Neural cell (in vitro differentiated cells): ENCODE results near the gene WNK2. TPM values are rescaled to one million over a fixed set of nuclear protein-coding genes. Genes with fewer than 3 reads are reported as not detected.

Source experiments
- H2AFZ ChIP-seq: fragments of 200-600, 300-800 bp; sonication (generic), shearing (Covaris generic); 2 replicates; pipeline ENCODE4 v1.6.0; 2014; ENCODE audit warnings: low read depth, mild to moderate bottlenecking, antibody characterized with exemption, low read length, moderate library complexity
- H3F3A ChIP-seq: fragments of 200-600 bp; shearing (Covaris generic); 2 replicates; pipeline ENCODE4 v1.6.1; 2016; ENCODE audit warnings: mild to moderate bottlenecking, moderate library complexity, mixed read lengths, antibody characterized with exemption, low read length; ENCODE audit not compliant: insufficient read depth, poor library complexity, severe bottlenecking
- H3K27ac ChIP-seq: fragments of 200-600, 300-800 bp; sonication (generic), shearing (Covaris generic); 2 replicates; pipeline ENCODE4 v1.5.1; 2014; ENCODE audit warnings: mild to moderate bottlenecking, low read length, moderate library complexity
- H3K27me3 ChIP-seq: fragments of 300-800, 200-600 bp; sonication (generic), shearing (Covaris generic); 2 replicates; pipeline ENCODE4 v1.6.0; 2014; ENCODE audit warnings: mild to moderate bottlenecking, low read depth, low read length, moderate library complexity; ENCODE audit not compliant: insufficient read depth
- H3K36me3 ChIP-seq: fragments of 300-800, 200-600 bp; sonication (generic), shearing (Covaris generic); 2 replicates; pipeline ENCODE4 v1.5.1; 2014; ENCODE audit warnings: mild to moderate bottlenecking, antibody characterized with exemption, low read length, moderate library complexity; ENCODE audit not compliant: insufficient read depth
- H3K4me2 ChIP-seq: fragments of 300-800, 200-600 bp; sonication (generic), shearing (Covaris generic); 2 replicates; pipeline ENCODE4 v1.6.0; 2014; ENCODE audit warnings: mild to moderate bottlenecking, low read length
- H3K4me3 ChIP-seq: fragments of 300-800, 200-600 bp; sonication (generic), shearing (Covaris generic); 2 replicates; pipeline ENCODE4 v1.5.1; 2014; ENCODE audit warnings: mild to moderate bottlenecking, low read length, moderate library complexity
- H3K79me2 ChIP-seq: fragments of 200-600 bp; shearing (Covaris generic); replicated peaks from 2 replicates; pipeline ENCODE4 v1.6.0; 2014; ENCODE audit warnings: mild to moderate bottlenecking, low read length, moderate library complexity; ENCODE audit not compliant: insufficient read depth
- H3K9ac ChIP-seq: fragments of 300-800, 200-600 bp; sonication (generic), shearing (Covaris generic); 2 replicates; pipeline ENCODE4 v1.6.1; 2016; ENCODE audit warnings: mild to moderate bottlenecking, low read length, mixed read lengths
- H3K9me2 ChIP-seq: fragments of 200-600 bp; shearing (Covaris generic); 2 replicates; pipeline ENCODE4 v1.6.1; 2016; ENCODE audit warnings: mild to moderate bottlenecking, low read length, mixed read lengths; ENCODE audit not compliant: insufficient read depth
- H3K9me3 ChIP-seq: fragments of 200-600, 300-800 bp; sonication (generic), shearing (Covaris generic); 2 replicates; pipeline ENCODE4 v1.6.1; 2016; ENCODE audit warnings: mild to moderate bottlenecking, mixed run types, low read length, moderate library complexity, mixed read lengths
- H4K20me1 ChIP-seq: fragments of 200-600 bp; shearing (Covaris generic); 2 replicates; pipeline ENCODE4 v1.6.1; 2016; ENCODE audit warnings: mild to moderate bottlenecking, mixed run types; ENCODE audit not compliant: insufficient read depth
- CTCF ChIP-seq: fragments of 450-650 bp; IDR thresholded peaks from 2 replicates; pipeline ENCODE4 v1.5.1; 2014; ENCODE audit warnings: antibody characterized with exemption, mild to moderate bottlenecking, moderate library complexity; ENCODE audit not compliant: poor library complexity, severe bottlenecking
- EP300 ChIP-seq: fragments of 450-650 bp; conservative IDR thresholded peaks from 2 replicates; pipeline ENCODE4 v1.6.1; 2014; ENCODE audit warnings: antibody characterized with exemption, mild to moderate bottlenecking, moderate library complexity; ENCODE audit not compliant: poor library complexity, severe bottlenecking
- EZH2 ChIP-seq: fragments of 200-600, 300-800 bp; shearing (Covaris generic), sonication (generic); IDR thresholded peaks from 2 replicates; pipeline ENCODE4 v1.6.1; 2014; ENCODE audit warnings: antibody characterized with exemption, low read length, borderline replicate concordance, mild to moderate bottlenecking; ENCODE audit not compliant: insufficient read depth, poor library complexity, severe bottlenecking
- MXI1 ChIP-seq: fragments of 450-650 bp; conservative IDR thresholded peaks from 2 replicates; pipeline ENCODE4 v1.6.1; 2014; ENCODE audit warnings: antibody characterized with exemption, mild to moderate bottlenecking; ENCODE audit not compliant: poor library complexity, severe bottlenecking
- POLR2AphosphoS5 ChIP-seq: IDR thresholded peaks from 2 replicates; pipeline ENCODE4 v1.6.1; 2012
- RAD21 ChIP-seq: fragments of 450-650 bp; conservative IDR thresholded peaks from 2 replicates; pipeline ENCODE4 v1.6.1; 2014; ENCODE audit warnings: antibody characterized with exemption, mild to moderate bottlenecking, moderate library complexity
- REST ChIP-seq: IDR thresholded peaks from 2 replicates; pipeline ENCODE4 v1.6.1; 2012; ENCODE audit warnings: borderline replicate concordance
- SMC3 ChIP-seq: fragments of 450-650 bp; conservative IDR thresholded peaks from 2 replicates; pipeline ENCODE4 v1.6.1; 2014; ENCODE audit warnings: antibody characterized with exemption, mild to moderate bottlenecking, moderate library complexity; ENCODE audit not compliant: poor library complexity
- TAF1 ChIP-seq: IDR thresholded peaks from 2 replicates; pipeline ENCODE4 v1.6.1; 2012; ENCODE audit warnings: low read depth
- polyA plus RNA-seq: library from polyadenylated mRNA; depleted of rRNA; stranded (reverse); fragments of >200 nt; gene quantifications from 2 replicates; pipeline ENCODE4 v1.2.3, GENCODE V29; 2014

The WNK2 gene
- polyA plus RNA-seq, 1 donor from 2014 or later = 37.1 TPM

GRCh38 chr9:93154293-93154903 is 29.5 kb upstream of the WNK2 start:
- TF ChIP-seq CTCF (peak; percentile 27), REST (no peak), SMC3 (no peak)
- no peak overlapping the region for H3K9ac ChIP-seq
- no peaks in the 10 kb centered on the region for H3K27me3 ChIP-seq
- no peak overlapping the region for H3K4me3 ChIP-seq
- no peak overlapping the region for H2AFZ ChIP-seq
- no peaks in the 10 kb centered on the region for H3K9me3 ChIP-seq
- H3K36me3 ChIP-seq = no peaks in the 10 kb centered on the region
- H4K20me1 ChIP-seq = no peaks in the 10 kb centered on the region
- H3K27ac ChIP-seq = no peak overlapping the region
- H3K4me2 ChIP-seq = no peak overlapping the region
- H3K79me2 ChIP-seq = no peaks in the 10 kb centered on the region
- H3K9me2 ChIP-seq = no peaks in the 10 kb centered on the region
- no peaks in the 10 kb centered on the region for H3F3A ChIP-seq

GRCh38 chr9:93155716-93156474 is 28.0 kb upstream of the WNK2 start:
- no peaks in the 10 kb centered on the region for H3K9me2 ChIP-seq
- no peak overlapping the region for H3K27ac ChIP-seq
- no peak overlapping the region for H2AFZ ChIP-seq
- H3F3A ChIP-seq = no peaks in the 10 kb centered on the region
- no peak overlapping the region for H3K4me2 ChIP-seq
- no peaks in the 10 kb centered on the region for H3K9me3 ChIP-seq
- no peaks in the 10 kb centered on the region for H3K79me2 ChIP-seq
- TF ChIP-seq EZH2 (no peak), RAD21 (no peak), TAF1 (no peak), SMC3 (no peak), REST (no peak), EP300 (no peak), CTCF (no peak), MXI1 (no peak), POLR2AphosphoS5 (no peak)
- H3K36me3 ChIP-seq = no peaks in the 10 kb centered on the region
- H3K4me3 ChIP-seq = no peak overlapping the region
- no peaks in the 10 kb centered on the region for H3K27me3 ChIP-seq
- no peak overlapping the region for H3K9ac ChIP-seq
- no peaks in the 10 kb centered on the region for H4K20me1 ChIP-seq
